ENCODE measurements around the gene NAV2.

NAV2 gene

DNA sequence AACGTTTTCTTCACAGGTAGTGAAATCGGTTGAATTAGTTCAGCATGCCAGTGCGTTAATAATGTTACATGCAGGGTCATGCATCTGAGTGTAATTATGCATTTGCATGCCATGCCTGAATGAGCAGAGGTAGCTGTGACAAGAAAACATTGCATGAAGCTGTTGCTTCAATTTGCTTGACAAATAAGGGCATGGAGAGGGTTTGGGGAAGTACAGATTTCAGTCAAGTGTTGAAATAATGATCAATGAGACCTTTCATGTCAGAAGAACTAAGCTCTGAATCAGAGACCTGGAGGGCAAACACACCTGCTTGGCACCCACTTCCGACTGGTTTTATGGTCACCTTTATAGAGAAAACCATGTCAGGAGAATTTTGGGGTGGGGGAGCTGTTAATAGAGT is 226.2 kb downstream of the NAV2 start:
- Histone ChIP-seq H3K4me3 (ENCODE audit: low read depth, low read length) (no peak overlapping the region), H3K36me3 (replicated peaks) (peaks cover 9% of the 10 kb centered on the region), H3K27me3 (replicated peaks) (no peaks in the 10 kb centered on the region), H3K27ac (no peak overlapping the region)
- TF ChIP-seq, protein P1, sequence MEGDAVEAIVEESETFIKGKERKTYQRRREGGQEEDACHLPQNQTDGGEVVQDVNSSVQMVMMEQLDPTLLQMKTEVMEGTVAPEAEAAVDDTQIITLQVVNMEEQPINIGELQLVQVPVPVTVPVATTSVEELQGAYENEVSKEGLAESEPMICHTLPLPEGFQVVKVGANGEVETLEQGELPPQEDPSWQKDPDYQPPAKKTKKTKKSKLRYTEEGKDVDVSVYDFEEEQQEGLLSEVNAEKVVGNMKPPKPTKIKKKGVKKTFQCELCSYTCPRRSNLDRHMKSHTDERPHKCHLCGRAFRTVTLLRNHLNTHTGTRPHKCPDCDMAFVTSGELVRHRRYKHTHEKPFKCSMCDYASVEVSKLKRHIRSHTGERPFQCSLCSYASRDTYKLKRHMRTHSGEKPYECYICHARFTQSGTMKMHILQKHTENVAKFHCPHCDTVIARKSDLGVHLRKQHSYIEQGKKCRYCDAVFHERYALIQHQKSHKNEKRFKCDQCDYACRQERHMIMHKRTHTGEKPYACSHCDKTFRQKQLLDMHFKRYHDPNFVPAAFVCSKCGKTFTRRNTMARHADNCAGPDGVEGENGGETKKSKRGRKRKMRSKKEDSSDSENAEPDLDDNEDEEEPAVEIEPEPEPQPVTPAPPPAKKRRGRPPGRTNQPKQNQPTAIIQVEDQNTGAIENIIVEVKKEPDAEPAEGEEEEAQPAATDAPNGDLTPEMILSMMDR (IDR thresholded peaks at IDR 0.05; ENCODE audit: low read depth, low read length, missing control alignments): no peak
- in situ Hi-C loops (cut with HindIII; ENCODE audit: low pct_ligation_motif_present, low sequenced_read_pairs): loop anchor here (25.0 kb wide), 1 partner anchor 423 kb away; the partner anchor contains the start of gene HTATIP2
- no peak for DNase-seq

DNA sequence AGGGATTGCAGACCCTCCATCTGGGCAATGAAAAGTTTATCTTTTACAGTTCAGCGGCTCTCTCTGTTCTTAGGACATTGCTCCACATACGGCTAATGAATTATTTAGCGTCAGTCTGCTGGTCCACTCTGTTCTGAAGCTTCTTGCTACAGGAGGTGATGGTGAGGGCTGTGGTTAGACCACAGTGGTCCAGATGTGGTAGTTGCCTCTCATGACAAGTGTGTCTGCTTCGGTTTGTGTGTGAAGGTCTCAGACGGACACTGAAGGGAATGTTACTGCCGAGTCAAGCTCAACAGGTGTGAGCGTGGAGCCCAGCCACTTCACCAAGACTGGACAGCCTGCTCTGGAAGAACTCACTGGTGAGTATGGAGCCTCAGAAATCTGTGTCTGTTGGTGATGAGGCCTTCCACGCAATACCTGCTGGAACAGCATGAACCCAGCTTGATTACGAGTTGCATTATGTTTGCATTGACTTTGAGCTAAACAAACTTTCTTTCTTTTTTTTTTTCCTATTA is 226.8 kb downstream of the NAV2 start:
- no peak overlapping the region for H3K27ac ChIP-seq
- in situ Hi-C loops (cut with HindIII; ENCODE audit: low pct_ligation_motif_present, low sequenced_read_pairs): loop anchor here (25.0 kb wide), 1 partner anchor 423 kb away; the partner anchor contains the start of gene HTATIP2
- TF ChIP-seq, protein P1 (IDR thresholded peaks at IDR 0.05; ENCODE audit: low read depth, low read length, missing control alignments): no peak
- H3K27me3 ChIP-seq (replicated peaks): no peaks in the 10 kb centered on the region
- no peak for DNase-seq
- peaks cover 7% of the 10 kb centered on the region for H3K36me3 ChIP-seq (replicated peaks)
- no peak overlapping the region for H3K4me3 ChIP-seq (ENCODE audit: low read depth, low read length)

DNA sequence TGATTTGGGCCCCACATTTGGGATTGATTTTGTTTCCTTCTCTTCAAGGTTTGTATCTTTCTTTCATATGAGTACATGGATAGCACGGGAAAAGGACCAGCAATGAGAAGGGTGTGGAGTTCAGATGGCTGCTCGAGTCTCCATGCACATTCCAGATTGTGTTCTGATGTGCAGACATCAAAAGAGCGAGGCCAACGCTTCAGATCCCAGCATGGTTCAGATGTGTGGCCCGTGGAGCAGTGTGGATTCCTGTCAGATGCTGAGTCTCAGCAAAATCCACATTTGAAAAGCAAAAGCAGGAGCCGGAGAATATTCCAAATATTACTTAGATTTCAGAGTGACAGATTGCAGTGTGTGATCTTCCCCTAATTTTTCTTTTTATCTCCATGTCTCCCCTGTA is 228.2 kb downstream of the NAV2 start:
- Histone ChIP-seq H3K36me3 (replicated peaks) (peaks cover 7% of the 10 kb centered on the region), H3K27me3 (replicated peaks) (no peaks in the 10 kb centered on the region), H3K4me3 (ENCODE audit: low read depth, low read length) (no peak overlapping the region), H3K27ac (no peak overlapping the region)
- DNase-seq: no peak
- in situ Hi-C loops (cut with HindIII; ENCODE audit: low pct_ligation_motif_present, low sequenced_read_pairs): loop anchor here (25.0 kb wide), 1 partner anchor 421 kb away; the partner anchor contains the start of gene HTATIP2
- TF ChIP-seq, protein P1 (IDR thresholded peaks at IDR 0.05; ENCODE audit: low read depth, low read length, missing control alignments): no peak

DNA sequence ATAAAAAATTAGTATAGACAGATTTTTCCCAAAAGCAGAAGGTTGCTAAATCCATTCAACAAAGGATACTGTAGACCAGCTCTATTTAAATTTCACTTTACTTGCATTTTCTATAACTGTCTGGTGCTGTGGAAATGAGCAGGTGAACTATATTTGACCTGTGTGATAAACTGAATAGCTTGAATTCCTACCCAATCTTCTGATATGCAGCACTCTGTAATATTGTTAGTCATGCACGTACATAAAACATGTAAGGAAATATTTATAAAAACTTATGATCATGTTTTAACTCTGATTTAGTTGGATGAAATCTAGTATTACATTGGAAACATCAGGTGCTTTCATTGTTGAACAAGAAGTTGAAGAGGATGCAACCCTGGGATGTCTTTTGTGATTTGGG is 234.0 kb downstream of the NAV2 start:
- in situ Hi-C loops (cut with HindIII; ENCODE audit: low pct_ligation_motif_present, low sequenced_read_pairs): loop anchor here (25.0 kb wide), 1 partner anchor 416 kb away; the partner anchor contains the start of gene HTATIP2
- H3K27ac ChIP-seq: peak overlapping the region; percentile 73
- peaks cover 23% of the 10 kb centered on the region for H3K36me3 ChIP-seq (replicated peaks)
- TF ChIP-seq, protein P1 (IDR thresholded peaks at IDR 0.05; ENCODE audit: low read depth, low read length, missing control alignments): no peak
- H3K27me3 ChIP-seq (replicated peaks): no peaks in the 10 kb centered on the region
- H3K4me3 ChIP-seq (ENCODE audit: low read depth, low read length): no peak overlapping the region
- peak; percentile 35 for DNase-seq

DNA sequence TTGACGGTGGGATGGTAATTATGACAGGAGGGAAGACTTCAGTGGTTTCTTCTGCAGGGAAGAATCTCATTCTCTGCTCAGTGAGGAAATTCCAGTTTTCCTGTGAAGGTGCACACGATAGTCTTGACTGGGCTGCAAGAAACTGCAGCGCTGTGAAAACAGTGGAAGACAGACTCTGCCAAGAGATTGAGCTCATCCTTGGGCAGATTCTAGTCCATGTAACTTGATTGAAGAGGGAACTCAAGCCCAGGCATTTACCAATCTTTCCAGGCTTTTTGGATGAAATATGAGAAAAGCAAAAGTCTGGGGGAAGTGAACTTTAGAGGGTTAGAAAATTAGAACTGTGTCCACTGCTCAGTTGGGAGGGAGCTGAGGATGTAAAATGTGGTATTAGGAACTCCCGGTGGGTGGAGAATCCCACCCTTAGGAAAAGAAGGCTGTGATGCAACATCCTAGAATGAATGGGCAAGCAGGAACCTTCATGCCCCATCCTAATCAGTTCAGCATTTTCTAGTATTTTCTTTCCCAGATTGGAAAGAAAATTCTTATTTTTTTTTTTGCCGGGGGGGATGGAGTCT is 235.0 kb downstream of the NAV2 start:
- peaks cover 19% of the 10 kb centered on the region for H3K36me3 ChIP-seq (replicated peaks)
- H3K27ac ChIP-seq: peak overlapping the region; percentile 73
- H3K27me3 ChIP-seq (replicated peaks): no peaks in the 10 kb centered on the region
- no peak for DNase-seq
- no peak overlapping the region for H3K4me3 ChIP-seq (ENCODE audit: low read depth, low read length)
- in situ Hi-C loops (cut with HindIII; ENCODE audit: low pct_ligation_motif_present, low sequenced_read_pairs): loop anchor here (25.0 kb wide), 1 partner anchor 415 kb away; the partner anchor contains the start of gene HTATIP2
- TF ChIP-seq, protein P1 (IDR thresholded peaks at IDR 0.05; ENCODE audit: low read depth, low read length, missing control alignments): no peak
